ENCODE results near the gene KRT23.

Gene KRT23

GRCh38 chr17:40873801-40874200 is 63.6 kb downstream of the KRT23 start:
- in situ Hi-C loops (cut with HindIII; ENCODE audit: low sequenced_read_pairs) = no loop called here

- in situ Hi-C loops (cut with HindIII; ENCODE audit: low sequenced_read_pairs) = no loop called here
These were observed 64.2 kb downstream of the KRT23 start for GRCh38 chr17:40873255-40873654.
